ENCODE results near the gene MUC4.
"Not testable (repeated sequence)": the region's sequence is repeated elsewhere in the genome, so short reads cannot be mapped to it uniquely, and the experiment has no call there.

The MUC4 gene

GRCh38 chr3:195812366-195812765 is 637 bp upstream of the MUC4 start:
- DNase-seq: no peak

DNA sequence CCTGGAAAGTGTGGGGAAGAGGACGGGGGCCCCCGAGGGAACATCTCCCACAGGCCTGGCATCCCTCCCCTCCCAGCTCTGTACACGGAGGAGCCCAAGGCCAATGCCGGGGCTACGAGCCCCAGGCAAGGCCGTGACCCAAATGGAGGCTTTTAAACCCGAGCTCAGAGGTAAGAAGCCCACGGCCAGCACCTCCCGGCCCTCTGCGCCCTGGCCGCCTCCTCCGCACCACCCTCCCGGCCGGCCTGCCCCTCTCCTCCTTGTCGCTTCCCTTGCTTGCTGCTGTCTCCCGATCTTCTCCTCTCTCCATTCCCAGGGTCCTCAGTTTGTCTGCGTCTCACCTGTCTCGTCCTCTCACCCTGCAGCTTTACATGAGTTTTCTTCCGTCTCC is 1.3 kb downstream of the MUC4 start:
- peak; percentile 9 for DNase-seq

- DNase-seq: no peak
Observed at GRCh38 chr3:195809796-195810454, 1.8 kb downstream of the MUC4 start.

DNA sequence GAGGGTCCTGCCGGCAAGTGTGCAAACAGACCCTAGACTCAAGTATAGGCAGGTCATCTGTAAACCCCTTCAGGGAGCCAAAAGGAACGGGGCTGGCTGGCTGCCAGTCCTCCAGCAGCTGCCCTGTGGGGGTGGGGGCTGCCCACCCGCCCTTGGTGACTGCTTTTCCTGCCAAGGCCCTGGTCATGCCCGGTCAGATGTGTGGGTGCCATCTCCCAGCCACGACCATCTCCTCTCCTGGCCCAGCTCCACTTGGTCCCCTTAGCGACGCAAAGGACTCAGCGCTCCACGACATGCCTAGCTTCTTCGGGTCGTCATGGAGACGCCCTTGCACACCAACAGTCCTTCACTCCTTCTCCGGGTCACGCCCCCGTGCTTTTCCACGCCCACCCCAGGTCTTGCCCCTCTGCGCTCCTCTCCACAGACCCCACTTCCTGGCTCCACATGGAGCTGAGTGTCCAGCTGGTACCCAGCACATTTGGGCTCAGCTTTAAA is 2.4 kb downstream of the MUC4 start:
- peak; percentile 20 for DNase-seq

- peak; percentile 9 for DNase-seq
Observed at GRCh38 chr3:195808741-195809290, 2.9 kb downstream of the MUC4 start.

DNA sequence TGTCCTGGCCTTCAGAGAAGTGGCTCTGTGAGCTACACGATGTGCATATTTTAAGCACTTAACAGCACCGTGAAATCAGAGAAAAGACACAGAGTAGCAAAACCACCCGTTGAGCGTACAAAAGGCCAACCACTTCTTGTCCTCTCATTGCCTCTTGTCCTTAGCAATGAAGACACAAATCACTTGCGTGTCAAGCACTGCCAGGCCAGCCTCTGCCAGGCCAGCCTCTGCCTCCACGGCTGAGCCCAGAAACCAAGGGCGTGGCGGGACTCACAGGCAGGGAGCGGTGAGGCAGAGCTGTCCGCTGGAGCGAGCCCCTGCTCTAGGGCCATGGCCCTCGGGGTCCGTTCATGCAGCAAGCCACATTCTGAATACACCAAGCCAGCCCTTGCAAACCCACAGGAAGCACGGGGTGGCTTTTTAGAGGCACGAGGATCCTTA is 4.0 kb downstream of the MUC4 start:
- peak; percentile 26 for DNase-seq

- no peak for DNase-seq
Observed at GRCh38 chr3:195806916-195807231, 4.9 kb downstream of the MUC4 start.

- peak; percentile 24 for DNase-seq
Observed at GRCh38 chr3:195806211-195806915, 5.4 kb downstream of the MUC4 start.

DNA sequence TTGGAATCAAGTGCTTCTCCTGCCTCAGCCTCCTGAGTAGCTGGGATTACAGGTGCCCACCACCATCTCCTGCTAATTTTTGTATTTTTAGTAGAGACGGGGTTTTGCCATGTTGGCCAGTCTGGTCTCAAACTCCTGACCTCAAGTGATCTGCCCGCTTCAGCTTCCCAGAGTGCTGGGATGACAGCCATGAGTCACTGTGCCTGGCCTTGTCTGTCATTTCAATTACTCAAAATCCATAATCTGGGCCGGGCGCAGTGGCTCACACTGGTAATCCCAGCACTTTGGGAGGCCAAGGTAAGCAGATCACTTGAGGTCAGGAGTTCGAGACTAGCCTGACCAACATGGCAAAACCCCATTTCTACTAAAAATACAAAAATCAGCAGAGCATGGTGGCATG is 6.1 kb downstream of the MUC4 start:
- peak; percentile 4 for DNase-seq

GRCh38 chr3:195805181-195805580 is 6.5 kb downstream of the MUC4 start:
- DNase-seq: peak; percentile 15

- DNase-seq: no peak
Observed at GRCh38 chr3:195803289-195803908, 8.3 kb downstream of the MUC4 start.

DNA sequence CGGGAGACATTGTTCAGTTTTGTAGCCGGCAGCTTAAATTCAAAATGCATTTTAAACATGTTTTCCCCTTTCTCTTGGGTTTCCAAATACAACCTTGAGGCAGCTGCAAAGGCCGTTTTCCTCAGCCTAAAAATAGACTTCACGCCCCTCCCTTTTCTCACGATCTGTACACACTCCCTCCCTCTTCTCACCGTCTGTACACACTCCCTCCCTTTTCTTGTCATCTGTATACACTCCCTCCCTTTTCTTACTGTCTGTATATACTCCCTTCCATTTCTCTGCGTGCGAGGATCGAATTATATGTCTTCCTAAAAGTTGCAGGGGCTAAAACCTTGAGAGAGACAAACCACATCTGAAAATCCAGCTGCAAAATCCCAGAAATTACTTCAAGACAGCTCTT is 8.9 kb downstream of the MUC4 start:
- DNase-seq: peak; percentile 65

- DNase-seq: peak; percentile 49
Observed at GRCh38 chr3:195802261-195802701, 9.4 kb downstream of the MUC4 start.

DNA sequence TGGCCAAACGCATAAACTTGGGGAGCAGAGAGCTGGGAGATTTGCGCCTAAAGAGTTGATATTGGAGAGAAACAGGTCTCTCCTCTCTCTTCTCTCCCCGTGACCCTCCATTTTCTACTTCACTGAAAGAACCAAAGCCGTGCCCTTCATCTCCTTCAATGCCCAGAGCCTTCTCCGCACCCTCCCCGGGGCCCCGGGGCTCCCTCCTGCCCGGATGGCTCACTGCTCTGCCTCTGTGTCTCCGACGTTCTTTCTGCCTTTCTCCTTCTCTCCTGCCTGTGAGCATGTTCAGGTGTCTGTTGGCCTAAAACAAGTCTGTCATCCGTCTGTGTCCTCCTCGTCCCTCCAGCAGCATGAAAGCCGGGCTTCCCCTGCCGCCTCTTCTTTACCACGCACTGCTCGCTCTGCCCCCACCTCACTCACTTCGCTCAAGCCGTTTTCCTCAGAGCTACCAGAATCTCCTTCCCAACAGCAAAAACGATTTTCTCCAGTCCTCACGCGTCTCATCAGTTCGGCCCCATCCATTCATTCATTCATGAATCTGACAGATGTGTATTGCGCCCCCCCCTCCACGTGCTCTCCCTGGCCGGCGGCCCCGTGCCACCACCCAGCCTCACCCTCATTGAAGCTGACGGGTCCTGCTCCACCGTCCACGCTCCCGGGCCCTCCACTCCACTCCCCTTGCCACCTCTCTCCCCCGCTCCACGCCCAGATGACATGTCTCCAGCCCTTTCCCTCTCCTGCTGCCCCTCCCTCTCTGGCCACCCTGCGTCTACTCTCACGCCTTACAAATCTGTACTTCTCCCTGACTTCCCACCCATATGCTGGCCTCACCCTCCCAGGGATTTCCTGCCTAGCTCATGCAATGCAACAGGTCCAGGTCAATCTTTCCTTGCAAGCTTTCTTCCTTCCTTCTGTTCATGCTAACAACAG is 10.2 kb downstream of the MUC4 start:
- DNase-seq: no peak

DNA sequence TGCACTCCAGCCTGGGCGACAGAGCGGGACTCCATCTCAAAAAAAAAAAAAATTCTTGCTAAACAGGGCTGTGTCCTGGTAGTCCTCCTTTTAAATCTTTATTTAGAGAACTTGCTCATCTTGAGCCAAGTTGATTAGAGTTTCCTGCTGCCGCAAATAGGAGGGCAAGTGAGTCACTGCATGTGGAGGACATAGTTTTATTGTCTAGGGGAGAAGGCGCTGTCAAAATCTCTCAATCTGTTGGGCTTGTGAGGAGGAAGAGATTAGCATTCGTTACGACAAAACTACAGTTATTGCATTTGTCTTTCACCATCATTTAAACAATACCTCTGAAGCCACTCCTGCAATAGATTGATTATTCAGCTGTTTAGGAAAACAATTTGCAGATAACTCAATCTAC is 11.5 kb downstream of the MUC4 start:
- DNase-seq: no peak

DNA sequence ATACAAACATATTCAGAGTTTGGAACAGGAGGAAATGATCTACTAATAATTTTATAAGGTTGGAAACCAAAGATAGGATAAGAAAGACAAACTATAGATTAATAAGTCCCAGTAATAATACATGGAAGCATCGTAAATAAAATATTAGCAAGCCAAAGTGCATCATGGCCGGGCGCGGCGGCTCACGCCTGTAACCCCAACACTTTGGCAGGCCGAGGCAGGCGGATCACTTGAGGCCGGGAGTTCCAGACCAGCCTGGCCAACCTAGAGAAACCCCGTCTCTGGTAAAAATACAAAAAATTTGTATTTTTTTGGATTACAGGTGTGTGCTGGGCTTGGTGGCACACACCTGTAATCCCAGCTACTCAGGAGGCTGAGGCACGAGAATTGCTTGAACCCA is 14.9 kb downstream of the MUC4 start:
- no peak for DNase-seq

DNA sequence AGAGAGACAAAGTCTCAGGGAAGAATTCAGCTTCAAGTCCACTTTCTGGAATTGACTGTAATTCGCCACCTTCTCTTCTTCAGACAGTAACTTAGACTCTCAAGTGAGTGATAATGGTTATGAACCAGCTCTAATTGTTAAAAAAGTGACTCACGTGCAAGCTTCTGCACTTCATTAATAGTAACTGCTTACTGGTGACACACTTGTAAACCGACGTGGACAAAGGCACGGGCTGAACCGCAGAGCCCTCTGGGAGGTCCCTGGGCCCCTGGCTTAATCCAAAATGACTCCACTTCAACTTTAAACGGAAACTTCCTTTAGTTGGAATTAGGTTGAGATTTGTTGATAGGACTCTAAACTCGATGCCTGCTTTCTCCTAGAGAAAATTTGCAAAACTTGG is 17.0 kb downstream of the MUC4 start:
- DNase-seq: no peak

- DNase-seq: not testable (repeated sequence)
Observed at GRCh38 chr3:195792621-195793020, 19.1 kb downstream of the MUC4 start.

- no peak for DNase-seq
Observed at GRCh38 chr3:195790901-195791300, 20.8 kb downstream of the MUC4 start.

GRCh38 chr3:195788711-195789581 is 22.8 kb downstream of the MUC4 start:
- no peak for DNase-seq

- not testable (repeated sequence) for DNase-seq
Observed at GRCh38 chr3:195785781-195786405, 25.8 kb downstream of the MUC4 start.

Measured in femur (tissue), 1 donor.